HEK293T (cell line): Measurements from ENCODE around the gene PDE7B.

Experiments
- ARNT ChIP-seq: fragments of 450-650 bp; IDR thresholded peaks from 2 replicates; pipeline ENCODE4 v1.6.1; 2017; ENCODE audit warnings: mild to moderate bottlenecking
- FOXA1 ChIP-seq: fragments of 450-650 bp; IDR thresholded peaks from 2 replicates; pipeline ENCODE4 v1.6.1; 2016; ENCODE audit warnings: mild to moderate bottlenecking

DNA sequence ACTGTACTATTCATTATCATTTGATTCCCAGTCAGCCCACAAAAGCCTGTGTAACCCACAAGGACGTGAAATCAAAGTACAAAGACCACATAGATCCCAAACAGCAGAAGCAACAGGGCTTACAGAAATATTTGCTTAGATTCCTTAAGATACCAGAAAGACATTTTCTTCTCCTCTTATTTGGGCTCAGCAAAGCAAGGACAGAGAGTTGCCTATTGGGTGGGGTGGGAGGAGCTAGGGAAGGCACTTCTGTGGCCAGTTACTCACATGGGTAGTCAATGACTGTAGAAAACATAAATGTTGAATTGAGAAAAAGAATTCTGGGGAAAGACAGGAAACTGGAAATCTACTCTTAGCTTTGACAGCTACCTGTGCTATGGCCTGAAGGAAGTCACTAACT is 19.8 kb downstream of the PDE7B start:
- no peak for TF ChIP-seq ARNT
- TF ChIP-seq FOXA1, result no peak
